Left hindlimb (tissue), 1 donor: Measurements from ENCODE around the gene ST14.
"Not testable (repeated sequence)": the region's sequence is repeated elsewhere in the genome, so short reads cannot be mapped to it uniquely, and the experiment has no call there.

Experiments used
- DNase-seq: peaks from one replicate; pipeline ENCODE4 v3.0.0-alpha.2; 2018

Gene ST14

DNA sequence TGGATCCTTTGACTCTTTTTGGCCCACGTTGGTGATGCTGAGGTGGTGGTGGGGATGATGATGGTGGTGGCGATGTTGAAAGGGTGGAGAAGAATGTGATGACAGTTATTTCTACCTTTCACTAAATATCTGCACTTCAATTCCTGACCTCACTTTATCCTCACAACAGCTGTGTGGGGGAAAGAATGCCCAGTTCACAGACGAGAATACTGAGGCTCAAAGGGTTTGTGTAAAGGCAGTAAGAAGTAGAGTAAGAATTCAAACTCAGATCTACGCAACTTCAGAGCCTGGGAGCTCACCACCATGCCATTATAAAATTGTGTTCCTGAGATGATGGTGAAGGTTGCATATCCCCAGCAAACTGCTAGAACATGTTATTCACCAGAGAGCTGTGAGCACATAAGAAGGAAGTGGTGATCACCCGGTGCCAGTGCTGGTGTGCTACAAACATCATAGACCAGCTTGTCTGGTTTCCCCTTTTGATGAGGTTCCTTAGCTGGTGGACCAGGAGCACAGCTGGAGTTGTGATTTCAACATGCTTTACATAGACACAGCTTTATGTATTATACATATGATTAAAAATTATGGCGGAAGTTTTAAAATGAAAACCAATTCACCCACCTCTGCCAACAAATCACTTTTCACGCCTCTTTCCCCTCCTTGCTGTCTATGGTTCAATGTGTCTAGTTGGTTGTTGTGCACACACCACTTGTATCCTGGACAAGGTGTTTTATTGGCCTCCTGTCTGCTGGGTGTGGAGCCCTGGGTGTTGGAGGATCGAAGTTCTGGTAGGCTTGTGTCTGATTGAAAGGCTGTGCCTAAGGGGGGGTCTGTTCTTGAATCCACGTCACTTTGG, 6.2 kb downstream of the ST14 start:
- DNase-seq: no peak

DNA sequence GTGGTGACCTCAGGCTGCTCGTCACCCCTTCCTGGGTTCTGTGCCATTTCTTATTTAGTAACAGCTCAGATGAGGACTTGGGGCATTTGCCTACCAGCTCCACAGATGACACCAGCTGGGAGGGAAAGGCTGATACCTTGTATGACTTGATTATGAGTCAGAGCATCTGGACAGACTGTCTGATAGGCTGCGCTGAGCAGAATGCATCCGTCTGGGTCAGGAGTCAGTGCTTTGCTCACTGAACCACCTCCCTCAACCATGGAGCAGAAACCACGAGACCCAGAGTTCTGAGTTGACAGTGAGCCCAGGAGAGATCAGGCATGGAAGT, 6.8 kb downstream of the ST14 start:
- DNase-seq: no peak

DNA sequence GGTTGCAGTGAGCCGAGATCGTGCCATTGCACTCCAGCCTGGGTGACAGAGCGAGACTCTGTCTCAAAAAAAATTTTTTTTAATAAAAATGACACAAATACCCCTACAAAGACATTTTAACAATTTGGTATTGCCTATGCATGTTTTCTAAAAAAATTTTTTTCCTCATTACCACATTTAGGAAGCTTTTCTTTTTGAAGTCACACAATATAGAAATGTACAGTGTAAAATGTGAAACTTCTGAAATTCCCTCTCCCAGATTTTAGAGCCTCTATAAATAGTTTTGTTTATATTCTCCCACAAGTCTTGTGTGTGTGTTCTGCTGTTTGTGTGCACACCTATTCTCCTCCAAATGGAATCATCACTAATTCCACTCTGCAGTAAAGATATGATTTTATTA, 7.6 kb downstream of the ST14 start:
- DNase-seq: no peak

DNA sequence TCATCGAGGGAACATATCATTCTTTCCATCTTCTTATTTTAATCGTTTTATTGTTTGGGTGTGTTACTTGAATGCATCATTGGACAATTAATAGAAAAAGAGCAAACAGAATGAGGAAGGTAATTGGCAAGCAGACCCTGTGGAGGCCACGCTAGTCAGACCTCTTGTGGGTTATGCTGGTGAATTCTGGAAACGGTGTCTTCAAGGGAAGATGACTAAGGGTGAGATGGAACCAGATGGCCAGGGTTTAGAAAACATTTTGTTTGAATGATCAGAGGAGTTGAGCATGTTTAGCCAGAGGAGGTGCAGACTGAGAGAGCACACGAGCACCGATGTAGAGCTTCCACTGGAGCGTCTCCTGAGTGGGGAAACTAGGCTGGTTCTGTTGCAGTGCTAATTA, 8.5 kb downstream of the ST14 start:
- DNase-seq: no peak

DNA sequence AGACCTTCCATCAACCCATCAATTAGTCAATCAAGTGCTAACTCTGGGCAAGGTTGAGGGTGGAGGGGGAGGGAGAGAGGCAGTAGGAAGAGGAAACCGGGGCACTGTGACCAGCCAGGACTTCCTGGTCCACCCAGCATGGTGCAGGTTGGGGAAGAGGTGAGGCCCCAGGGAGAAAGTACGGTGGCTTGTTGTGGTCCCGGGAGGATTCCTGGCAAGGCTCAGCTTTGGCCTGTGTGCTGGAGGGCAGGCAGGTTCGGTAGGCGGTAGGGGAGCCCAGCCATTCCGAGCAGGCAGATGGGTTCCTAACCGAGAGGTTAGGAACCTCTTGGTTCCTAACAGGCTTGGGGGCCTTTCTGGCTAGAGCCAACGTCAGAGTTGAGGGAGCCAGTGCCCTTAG, 10.8 kb downstream of the ST14 start:
- no peak for DNase-seq

DNA sequence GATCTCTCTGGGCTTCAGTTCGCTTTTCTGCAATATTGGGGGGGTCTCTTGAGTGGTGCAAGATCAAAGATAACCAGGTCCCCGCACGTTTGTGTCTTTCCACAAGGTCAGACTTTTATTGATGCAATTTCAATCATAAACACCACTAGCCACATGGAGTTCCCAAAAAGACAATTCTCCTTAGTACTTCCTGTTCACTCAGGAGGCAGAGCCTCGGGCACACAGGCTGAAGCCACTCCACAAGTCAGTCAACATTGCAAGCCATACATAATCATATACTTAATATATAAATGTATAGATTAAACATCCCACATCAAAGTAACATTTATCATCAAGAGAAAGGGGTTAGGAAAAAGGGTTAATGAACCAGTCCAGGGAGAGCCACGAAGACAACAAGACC, 12.0 kb downstream of the ST14 start:
- DNase-seq: no peak

DNA sequence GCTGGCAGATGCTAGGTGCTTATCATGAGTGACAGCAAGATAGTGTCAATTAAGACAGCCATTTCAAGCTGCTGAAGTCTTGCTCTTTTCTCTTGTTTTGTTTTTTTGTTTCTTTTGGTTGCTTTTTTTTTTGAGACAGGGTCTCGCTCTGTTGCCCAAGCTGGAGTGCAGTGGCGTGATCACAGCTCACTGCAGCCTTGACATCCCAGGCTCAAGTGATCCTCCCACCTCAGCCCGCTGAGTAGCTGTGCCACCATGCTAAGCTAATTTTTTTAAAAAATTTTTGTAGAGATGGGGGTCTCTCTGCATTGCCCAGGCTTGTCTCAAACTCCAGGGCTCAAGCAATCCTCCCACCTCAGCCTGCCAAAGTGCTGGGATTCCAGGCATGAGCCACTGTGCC, 12.4 kb downstream of the ST14 start:
- not testable (repeated sequence) for DNase-seq

DNA sequence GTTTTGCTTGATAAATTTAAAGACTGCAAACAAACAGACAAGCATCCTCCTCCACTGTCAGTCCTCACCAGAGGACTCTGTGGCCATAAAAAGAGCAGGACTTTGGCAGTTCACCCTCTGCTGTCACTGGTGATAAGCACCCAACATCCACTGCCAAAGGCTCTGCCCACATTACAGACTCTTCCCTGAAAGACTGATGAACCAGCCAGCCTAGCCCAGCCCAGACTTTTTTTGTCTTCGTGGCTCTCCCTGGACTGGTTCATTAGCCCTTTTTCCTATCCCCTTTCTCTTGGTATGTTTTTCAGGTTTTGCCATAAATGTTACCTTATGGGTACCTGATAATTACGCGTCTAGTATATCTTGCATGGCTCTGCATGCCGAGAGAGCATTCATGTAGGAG, 15.1 kb downstream of the ST14 start:
- no peak for DNase-seq

DNA sequence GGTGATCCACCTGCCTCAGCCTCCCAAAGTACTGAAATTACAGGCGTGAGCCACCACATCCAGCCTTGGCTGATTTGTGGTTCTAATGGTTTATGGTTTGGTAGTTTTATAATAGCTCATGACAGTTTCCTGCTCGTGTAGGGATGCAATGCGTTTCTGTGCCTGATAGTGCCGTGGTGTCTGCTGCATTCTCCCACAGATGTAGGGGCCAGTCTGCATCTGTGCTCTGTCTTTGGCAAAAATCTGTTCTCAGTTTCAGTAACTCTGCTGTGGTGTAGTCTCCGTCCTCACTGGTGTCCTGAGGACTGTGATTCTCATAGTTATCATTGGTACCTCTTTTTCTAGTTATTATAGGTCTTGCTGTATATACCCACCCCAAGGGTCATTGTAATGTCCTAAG, 16.3 kb downstream of the ST14 start:
- DNase-seq: no peak

DNA sequence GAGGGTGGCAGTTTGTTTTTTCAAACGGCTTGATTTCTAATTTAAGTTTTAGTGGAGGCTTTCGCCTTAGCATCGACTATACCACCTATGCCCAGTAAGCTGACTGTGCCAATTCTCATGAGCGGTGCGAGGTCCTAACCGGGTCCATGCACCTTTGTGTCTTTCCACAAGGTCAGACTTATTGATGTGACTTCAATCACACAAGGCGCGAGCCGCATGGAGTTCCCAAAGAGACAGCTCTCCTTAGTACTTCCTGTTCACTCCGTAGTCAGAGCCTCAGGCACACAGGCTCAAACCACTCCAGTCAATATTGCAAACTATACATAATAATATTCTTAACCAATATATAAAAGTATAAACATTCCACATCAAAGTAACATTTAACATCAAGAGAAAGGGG, 18.2 kb downstream of the ST14 start:
- DNase-seq: no peak

DNA sequence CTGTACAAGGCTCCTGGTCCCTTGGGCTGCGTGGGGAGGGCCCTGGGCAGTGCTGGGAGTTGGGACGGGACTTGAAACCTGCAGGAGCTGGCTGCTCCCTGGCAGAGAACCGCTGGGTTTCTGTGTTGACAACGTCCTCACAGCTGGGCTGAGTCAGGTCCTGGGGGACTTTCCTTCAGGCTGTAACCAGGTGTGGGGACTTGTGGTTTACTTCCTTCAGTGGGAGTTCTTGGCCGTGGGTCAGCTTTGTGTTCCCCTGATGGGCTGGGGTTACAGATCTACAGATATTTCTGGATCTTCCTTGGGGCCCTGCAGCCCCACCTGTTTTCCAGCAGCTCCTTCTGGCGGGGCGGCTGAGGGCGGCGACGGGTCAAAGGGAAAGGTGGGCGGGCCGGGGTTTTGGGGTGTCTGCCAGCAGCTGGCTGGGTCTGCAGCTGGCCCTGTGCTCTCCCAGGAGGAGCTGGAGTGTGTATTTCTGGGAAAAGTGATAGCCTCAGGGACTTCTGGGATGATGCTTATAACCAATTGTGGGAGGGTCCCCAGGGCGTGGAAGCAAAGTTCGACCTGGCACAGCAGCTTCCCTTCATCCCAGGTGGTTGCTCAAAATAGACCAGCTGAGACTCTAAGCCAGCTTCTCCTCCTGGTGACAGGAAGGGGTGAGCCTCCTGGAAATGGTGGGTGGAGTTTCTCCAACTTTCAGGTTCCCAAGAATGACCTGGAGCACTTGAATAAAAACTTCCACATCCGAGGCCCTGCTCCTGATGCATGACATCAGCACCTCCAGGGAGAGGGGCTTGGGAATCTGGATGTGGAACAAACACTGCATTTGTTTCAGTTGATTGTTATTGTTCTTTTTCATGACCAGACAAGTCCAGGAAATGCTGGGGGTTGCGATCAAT, 19.1 kb downstream of the ST14 start:
- peak; percentile 81 for DNase-seq

DNA sequence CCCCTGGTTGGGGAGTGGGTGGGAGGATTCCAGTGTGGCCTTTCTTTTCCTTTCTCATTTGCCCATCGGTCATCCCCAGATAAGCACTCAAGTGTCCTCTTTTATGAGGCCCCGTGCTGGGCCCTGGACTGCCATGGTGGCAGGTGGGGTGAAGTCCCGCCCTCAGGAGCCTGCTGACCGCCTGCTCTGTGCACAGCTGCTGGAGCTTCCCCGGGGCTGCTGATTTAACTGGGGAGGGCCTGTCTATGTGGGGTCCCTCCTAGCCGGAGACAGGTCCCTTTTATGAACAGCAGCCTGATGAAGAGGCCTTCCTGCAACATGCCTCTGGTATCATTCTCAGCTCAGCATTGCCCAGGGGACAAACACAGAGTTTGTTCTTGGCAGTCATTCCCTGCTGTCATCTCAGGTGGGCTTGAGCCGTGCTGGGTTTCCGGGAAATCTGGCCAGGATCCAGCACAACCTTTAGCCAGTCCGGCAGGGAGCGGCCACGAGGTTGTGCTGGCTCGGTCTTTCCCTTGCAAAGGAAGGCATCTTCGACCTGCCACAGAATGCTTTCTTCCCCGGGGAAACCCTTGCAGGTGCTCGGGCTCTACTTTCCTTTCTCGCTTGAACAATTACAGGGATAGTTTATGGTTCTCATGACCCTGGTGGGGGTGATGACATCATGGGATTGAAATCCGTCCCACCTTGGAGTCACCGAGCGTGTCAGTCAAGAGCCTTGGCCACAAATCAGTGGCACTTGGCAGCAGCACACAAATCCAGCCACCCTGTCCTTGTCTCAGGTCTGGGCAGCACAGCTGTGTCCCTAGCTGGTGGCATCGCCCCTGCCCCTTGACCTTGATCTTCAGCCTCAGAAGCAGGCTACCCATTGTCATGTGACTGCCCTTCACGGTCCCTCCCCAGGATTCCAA, 20.1 kb downstream of the ST14 start:
- no peak for DNase-seq

DNA sequence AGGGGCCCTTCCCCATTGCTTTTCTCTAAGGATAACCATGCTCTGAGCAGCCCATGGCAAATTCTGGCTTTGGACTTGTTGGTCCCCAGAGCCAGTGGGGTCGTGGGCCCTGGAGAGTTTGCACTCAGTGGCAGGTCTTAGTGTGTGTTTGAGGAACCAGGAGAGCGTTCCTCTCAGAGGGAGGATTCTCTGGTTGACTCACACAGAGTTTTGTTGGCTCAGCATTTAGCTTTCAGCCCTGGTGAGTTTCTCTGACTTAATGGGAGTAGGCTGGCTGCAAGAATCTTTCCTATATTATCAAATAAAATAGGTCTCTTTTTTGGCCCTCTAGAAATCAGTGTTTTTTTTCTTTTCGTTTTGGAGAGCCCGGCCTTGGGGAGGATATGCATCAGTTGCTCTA, 20.9 kb downstream of the ST14 start:
- DNase-seq: no peak

DNA sequence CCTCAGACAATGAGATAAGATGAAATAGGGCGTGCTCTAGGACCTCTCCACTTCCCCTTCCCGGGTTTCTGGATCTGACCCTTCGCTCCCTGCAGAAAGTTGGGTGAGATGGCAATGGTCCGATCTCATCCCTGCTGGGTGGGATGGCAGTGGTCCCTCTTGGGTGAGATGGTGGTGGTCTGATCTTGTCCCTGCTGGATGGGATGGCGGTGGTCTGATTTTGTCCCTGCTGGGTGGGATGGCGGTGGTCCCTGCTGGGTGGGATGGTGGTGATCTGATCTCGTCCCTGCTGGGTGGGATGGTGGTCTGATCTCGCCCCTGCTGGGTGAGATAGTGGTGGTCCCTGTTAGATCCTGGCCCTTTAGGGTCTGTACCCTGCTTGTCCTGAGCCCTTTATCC, 21.3 kb downstream of the ST14 start:
- no peak for DNase-seq

DNA sequence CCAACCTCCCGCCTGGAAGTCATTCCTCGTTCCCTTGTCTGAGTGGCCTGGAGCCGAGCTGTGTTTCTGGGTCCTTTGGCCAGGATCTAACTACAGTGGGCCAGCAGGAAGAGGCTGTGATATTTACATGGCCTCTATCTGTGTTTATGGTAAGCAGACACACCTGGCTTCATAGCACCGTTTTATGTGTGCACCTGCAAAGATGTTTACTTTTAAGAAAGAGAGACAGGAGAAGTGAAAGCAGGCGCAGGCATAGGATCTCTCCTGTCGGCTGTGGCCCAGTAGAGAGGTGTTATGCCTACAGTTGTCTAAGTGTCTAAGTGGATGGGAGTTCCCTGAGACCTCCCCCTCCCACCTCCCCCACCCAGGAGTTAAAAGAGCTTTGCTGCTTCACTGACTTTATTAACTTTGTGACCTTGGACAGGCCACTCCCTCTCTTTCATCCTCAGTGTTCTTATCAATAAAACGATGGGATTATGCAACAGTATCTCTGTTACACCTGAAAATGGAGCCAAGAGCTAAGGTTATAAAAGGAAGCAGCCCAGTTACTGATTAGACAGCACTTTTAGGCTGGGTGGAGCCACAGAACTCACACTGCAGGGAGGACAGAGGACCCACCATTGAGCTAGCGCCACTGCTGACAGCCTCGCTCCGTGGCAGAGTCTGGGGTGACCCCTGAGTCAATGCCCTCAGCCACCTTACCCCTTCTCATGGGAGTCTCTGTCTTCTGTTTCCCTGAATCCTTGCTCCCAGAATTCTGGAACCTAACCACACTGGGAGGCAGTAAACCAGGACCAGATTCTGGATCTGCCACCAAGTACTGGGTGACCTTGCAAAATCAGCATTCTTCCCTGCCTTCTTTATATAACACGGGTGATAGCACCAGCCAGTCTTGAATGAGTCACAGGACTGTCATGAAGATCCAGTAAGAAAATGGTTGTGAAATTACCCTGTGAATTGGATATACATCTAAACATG, 22.0 kb downstream of the ST14 start:
- DNase-seq: no peak

DNA sequence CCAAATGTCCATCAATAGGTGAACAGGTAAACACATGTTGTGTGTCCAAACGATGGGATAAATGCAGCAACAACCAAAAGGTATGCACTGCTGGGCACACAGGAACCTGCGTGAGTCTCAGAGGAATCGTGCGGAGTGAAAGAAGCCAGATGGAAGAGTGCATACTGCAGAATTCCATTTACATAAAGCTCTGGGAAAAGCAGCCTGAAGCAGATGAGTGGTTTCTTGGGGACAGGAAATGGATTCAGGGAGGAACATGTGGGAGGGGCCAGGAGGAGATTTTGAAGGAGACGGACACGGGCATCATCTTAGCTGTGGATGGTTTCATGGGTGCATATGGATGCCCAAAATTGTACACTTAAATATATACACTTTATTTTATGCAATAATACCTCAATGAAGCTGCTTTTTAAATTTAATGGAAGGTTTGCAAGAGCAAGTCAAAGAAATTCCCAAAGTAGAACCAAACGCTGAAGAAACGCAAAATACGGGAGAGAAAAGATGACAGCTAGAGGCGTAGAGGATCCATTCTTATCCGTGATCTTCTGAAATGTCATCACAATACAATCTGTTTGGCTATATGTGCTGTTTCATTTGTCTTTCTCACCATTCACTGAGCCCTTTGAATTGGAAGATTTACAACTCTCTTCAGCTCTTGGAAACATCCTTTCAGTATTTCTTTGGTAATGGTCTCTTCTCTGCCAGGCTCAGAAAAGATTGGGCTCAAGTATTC, 24.5 kb downstream of the ST14 start:
- DNase-seq: no peak

DNA sequence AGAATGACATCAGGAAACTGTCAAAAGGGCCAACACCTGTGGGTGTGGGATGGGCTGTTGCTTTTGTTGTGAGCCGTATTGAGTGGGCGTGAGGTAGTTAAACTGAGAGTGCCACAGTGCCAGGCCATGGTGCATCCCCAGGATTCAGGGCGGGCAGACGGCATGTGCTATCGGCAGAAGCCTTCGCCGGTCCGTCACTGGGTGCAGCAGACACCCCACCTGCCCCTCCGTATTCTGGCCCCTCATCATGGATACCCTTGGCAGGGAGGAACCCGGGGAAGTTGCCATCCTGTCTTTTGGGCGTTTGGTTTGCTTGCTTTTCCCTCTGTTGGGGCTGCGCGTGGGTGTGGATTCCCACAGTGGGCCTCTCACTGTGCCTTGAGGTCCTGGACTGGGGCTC, 27.5 kb downstream of the ST14 start:
- DNase-seq: no peak

DNA sequence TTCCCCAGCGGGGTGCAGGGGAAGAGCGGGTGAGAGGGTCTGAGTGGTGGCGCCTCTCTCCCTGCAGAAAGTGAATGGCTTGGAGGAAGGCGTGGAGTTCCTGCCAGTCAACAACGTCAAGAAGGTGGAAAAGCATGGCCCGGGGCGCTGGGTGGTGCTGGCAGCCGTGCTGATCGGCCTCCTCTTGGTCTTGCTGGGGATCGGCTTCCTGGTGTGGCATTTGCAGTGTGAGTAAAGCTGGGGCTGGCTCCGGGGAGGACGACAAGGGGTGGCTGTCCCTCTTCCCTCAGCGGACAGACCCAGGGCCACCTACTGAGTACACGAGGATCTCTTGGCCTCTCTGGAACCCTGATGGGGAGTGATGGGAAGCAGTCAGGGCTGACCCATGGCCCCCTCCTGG, 28.5 kb downstream of the ST14 start:
- no peak for DNase-seq

DNA sequence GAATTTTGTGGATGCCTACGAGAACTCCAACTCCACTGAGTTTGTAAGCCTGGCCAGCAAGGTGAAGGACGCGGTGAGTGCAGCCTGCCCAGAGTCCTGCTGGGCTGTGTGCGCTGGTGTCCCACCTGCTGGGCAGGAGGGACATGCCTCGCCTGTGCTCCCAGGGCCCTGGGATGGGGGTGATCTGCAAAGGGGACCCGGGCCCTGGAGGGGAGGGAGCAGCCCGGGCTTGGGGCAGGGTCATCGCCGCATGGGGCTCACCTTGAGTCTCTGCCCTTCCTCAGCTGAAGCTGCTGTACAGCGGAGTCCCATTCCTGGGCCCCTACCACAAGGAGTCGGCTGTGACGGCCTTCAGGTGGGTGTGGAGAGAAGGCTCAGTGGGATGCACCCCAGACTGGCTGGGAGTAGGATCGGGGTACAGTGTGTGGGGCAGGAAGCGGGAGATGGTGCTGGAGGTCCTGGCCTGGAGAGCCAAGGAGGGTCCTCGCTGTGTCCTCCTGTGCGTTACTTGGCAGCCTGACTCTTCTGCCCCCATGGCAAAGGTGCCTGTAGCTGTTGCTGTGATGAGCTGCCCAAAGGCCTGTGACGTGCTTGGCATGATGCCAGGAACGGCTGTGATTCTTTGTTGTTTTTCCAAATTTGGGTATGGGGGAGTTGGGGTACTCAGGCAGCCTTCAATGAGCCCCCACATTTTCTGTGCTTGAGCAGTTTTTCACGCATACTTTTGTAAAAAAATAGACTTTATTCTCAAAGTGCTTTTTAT, 29.2 kb downstream of the ST14 start:
- no peak for DNase-seq

DNA sequence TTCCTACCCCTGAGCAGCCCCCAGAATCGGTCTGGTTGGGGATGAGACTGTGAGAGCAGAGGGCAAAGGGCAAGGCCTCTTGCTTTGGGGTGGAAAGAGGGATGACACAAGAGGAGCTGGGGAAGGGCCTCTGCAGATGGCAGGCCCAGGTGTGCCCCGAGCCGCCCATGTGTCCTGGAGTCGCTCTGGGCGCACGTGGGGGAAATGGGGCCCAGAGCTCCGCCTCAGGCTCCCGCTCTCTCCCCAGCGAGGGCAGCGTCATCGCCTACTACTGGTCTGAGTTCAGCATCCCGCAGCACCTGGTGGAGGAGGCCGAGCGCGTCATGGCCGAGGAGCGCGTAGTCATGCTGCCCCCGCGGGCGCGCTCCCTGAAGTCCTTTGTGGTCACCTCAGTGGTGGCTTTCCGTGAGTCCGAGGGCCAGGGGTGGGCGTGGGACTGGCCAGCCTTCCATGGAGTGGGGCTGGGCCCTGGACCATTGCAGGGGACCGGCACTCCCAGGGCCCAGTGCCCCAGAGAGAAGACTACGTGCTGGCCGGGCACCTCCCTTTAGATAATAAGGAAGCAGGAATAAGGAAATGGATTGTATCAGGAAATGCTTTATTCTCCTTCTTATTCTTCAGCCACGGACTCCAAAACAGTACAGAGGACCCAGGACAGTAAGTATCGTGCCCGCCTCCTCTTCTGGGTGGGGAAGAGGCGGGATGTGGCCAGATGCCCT, 30.1 kb downstream of the ST14 start:
- DNase-seq: no peak
